NCI-H526 treated with DMSO at 0.1 percent for 48 hours (cell line): ENCODE data around the gene ARHGAP42.

Experiments
- DNase-seq: peaks from one replicate; lab custom pipeline; 2025; lab: John Stamatoyannopoulos, UW

ARHGAP42 gene

DNA sequence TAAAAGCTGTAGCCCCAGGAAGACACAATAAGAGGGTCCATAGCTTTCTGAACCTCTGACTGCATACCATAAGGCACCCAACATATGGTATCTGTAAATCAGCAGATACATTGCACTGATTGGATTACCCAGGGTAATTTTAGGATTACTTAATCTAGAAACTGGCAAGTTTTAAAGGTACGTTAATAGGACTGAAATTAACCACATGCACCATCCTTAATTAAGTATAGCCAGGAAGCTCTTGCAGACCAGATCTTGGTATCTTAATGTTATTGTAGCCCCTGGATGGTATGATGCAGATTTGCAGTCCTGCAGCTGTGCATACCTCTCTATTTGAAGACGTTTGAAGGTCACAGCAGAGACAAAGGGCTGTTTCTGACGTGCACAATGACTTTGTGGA, 72.8 kb downstream of the ARHGAP42 start:
- DNase-seq, result no peak

DNA sequence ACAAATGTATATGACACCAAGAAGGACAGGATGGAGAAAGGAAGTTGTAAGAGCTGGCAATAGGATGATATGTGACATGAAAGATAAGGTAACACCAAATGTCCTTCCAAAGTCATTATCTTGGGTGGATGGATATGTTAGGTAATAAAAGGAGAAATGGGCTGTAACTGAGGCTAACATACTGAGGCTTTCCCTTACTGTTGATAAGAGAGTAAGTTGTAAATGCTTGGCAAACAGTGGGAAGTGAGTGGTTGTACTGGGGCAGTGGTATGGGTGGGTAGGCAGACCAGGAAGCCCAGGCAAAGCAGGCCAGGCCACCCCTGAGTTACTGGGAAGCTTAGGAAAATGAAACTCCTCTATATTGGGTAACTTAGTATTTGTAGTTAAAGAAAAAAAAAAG, 73.7 kb downstream of the ARHGAP42 start:
- no peak for DNase-seq

DNA sequence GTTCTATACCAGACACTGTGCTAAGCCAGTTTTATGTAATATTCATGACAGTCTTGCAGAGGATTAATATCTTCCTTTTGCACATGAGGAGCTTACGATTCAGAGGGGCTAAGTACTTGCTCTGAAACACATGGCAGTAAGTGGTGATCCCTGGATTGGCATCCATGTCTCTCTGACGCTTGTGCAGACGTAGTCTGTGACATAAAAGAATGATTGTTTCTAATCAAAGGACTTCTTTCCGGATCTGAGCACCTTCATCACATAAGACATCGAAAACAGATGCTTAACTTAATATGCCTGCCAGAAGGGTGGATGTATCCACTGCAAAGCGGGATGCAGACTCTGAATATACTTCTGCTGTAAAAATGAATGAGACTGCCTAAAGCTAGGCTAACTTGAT, 74.8 kb downstream of the ARHGAP42 start:
- DNase-seq, result no peak

DNA sequence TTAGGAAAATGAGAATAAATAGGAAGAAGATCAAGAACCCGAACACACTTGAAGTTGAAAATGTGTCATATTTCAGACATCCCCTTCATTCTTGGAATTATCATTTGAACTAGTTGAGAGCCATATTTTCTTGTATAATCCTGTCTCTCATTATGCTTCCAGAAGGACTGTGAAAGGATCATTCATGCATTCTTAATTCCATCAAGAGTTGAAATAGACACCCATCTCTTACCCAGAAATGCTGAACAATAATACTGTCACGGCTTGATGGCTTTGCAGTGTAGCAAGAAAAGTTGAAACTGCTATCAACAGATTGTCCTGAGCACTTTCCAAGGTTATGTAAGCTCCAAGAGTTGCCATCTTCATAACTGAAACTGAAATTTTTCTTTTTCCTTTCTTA, 79.7 kb downstream of the ARHGAP42 start:
- DNase-seq, result no peak

GRCh38 chr11:100769165-100769564, 82.1 kb downstream of the ARHGAP42 start:
- no peak for DNase-seq

DNA sequence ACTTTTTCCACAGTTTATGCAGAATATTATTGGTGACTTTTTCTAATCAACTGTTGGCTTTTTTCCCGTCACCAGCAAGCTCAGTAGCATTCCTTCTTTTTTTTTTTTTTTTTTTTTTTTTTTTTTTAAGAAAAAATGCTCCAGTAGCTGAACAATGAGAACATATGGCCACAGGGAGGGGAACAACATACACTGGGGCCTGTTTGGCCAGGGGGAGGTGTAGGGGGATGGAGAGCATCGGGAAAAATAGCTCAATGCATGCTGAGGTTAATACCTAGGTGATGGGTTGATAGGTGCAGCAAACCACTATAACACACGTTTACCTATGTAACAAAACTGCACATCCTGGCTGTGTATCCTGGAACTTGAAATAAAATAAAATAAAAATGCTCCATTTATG, 82.5 kb downstream of the ARHGAP42 start:
- no peak for DNase-seq

GRCh38 chr11:100774132-100774531, 87.0 kb downstream of the ARHGAP42 start:
- no peak for DNase-seq

GRCh38 chr11:100774859-100775258, 87.8 kb downstream of the ARHGAP42 start:
- no peak for DNase-seq

DNA sequence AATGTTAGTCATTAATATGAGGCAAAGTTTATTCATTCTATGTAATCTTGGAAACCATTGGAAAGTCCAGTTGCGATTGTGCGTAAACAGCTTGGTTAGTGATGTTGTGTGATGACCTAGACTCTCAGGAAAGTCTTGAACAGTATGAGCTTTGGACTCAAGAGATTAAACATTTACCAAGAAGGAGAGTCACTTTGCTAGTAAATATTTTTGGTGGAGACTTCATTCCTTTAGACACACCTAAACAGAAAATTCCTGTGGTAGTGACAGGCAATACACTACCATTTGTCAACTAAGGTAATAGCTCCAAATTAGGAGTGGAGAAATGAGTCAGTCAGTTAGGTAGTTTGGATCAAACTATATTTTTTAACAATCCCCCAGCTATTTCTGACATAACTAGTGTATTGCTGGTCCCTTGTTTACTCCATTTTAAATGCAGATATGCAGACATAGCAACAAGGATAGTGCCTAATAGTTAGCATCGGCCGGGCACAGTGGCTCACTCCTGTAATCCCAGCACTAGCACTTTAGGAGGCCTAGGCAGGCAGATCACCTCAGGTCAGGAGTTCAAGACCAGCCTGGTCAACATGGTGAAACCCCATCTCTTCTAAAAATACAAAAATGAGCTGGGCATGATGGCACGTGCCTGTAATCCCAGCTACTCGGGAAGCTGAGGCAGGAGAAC, 89.3 kb downstream of the ARHGAP42 start:
- no peak for DNase-seq

DNA sequence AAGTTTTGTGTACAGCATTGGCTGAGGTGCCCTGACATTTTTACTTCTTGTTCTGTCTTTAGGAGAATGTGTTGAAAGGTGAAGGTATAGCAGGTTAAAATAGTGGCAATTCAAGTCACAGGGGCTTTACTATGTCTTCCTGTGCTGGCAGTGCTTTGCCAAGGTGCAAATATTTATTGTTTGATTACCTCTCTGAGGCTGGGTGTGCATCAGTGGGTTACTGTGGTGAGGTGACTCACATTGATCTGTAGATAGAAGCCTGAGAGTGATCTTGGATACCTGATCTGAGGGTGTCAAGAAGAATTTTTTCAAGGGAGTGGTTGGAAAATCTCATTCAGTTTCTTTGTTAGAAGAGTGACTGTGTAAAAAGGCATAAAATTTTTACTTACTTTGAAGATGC, 90.0 kb downstream of the ARHGAP42 start:
- DNase-seq, result no peak

DNA sequence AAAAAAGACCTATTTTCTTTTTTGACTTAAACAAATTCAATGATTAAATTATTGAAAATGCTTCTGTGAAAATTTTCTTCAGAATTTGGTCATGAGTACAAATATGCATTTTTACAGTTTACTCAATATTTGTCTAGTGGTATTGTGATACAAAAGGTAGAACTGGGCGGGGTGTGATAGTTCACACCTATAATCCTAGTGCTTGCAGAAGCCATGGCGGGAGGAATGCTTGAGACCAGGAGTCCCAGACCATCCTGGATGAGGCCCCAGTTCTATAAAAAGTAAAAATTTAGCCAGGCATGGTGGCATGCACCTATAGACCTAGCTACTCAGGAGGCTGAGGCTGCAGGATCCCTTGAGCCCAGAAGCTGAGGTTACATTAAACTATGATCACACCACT, 90.6 kb downstream of the ARHGAP42 start:
- DNase-seq, result no peak

- DNase-seq, result no peak
These were observed 91.2 kb downstream of the ARHGAP42 start for GRCh38 chr11:100778166-100778785.

DNA sequence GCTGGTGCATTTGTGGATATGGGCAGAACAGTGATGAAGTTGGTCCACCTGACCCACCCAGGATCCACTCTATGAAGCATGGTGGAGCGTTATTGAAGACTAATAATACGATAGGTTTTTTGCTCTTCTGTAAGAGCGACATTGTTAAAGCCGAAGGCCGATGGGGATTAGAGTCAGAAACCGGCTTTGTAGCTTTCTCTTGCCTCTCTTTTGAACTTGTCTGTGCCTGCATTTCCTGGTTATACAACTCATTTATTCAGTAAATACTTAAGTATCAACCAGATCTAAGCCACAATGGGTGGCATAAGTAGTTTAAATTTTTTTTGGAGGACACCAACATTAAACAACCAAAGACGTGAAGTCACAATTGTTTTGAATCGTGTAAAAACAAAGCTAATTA, 93.4 kb downstream of the ARHGAP42 start:
- DNase-seq, result no peak

GRCh38 chr11:100785148-100785983, 98.3 kb downstream of the ARHGAP42 start:
- DNase-seq, result no peak

DNA sequence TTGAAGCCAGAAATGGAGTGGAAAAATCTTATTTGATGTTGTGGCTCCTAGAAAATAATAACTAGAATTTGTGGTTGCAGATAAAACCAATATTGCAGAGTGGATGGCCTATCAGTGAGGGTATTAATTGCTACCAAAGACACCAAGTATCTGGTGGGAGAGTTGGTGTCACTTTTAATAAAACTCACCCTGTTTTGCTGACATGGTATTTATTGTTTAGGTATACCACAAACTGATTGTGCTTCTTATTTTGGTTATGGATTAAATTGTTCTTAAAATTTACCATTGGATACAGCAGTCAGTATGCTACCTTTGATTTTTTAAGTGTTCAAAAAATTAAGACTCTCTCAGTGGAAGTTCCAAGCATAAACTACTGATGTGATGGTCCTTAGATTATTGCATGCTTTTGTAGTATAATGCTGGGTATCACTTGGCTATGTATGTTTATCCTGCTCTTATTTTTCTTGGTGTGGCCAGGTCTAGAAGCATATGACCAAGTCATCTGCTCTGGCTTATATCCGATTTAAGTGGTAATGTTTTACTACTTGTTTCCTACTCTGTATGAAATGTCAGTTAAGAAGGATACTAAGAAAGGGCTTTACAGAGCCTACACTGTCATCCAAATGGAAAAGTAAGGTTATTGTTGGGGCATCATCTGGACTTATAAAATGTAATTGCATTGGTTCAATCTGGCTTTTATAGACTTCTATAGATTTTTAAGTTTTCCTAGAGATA, 101.6 kb downstream of the ARHGAP42 start:
- no peak for DNase-seq

DNA sequence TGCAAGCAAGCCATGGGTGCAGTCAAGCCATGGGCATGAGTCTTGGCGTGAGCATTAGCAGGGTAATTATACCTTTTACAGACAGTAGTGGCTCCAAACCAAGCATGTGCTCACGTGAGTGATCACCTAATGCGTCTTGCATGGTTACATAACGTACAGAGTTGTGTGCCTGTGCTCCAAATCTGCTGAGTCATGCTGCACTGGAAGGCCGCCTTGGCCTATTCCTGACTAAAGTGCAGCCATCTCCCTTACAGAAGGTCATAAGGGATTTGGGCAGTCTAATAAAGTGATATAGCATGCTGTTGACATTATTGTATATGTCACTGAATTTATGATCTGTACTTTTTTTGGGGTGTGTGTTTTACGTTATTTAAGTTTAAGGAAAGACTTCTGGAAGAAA, 102.4 kb downstream of the ARHGAP42 start:
- DNase-seq, result no peak

GRCh38 chr11:100790073-100790472, 103.0 kb downstream of the ARHGAP42 start:
- DNase-seq, result no peak

DNA sequence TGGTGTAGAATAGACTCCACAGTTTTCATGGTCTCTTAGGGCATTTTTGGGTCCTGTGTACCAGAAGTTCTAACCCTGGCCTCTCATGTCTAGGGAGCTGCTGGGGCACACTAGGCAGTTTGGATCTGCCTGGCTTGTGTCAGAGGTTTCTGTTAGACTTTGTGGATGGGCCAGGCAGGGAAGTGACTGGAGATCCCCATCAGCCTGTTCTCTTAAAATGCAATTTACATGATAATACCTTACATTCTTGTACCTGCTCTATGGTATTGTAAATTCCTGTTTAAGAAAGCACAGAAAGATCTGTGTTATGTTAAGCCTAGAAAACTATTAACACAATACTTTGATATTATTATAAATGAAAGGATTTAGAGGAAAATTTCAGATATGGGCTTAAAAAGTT, 104.0 kb downstream of the ARHGAP42 start:
- DNase-seq, result no peak

DNA sequence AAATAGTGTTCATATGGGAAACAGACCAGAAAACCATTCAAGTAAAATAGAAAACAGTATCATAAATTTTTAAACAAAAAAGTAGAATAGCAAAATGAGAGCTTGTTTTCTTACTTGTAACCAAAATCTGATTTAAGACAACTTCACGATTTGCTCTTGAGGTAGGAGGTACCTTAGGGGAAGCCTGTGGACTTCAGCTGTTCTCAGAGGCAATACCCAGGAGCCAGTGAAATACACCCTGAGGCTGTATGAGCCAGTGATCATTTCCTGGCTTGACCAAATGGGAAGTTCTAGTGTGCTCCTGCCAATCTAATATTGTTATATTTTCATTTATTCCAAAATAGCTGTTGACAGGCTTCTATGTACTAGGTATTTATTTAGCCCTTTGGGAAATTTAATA, 104.8 kb downstream of the ARHGAP42 start:
- DNase-seq, result no peak

DNA sequence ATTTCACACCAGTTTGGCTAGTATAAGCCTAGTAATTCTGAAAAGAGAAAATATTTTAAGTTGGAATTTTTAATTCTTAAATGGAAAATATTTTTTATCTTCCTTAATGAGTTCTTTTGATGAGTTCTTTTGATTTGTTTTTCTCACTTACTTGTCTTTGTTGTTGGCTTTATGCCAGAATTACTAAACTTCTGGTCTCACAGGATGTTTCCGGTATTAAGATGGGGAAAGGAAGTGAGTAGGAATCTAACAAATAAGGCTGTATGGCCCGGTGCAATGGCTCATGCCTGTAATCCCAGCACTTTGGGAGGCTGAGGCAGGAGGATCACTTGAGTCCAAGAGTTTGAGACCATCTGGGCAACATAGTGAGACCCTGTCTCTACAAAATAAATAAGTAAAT, 106.4 kb downstream of the ARHGAP42 start:
- DNase-seq, result no peak

DNA sequence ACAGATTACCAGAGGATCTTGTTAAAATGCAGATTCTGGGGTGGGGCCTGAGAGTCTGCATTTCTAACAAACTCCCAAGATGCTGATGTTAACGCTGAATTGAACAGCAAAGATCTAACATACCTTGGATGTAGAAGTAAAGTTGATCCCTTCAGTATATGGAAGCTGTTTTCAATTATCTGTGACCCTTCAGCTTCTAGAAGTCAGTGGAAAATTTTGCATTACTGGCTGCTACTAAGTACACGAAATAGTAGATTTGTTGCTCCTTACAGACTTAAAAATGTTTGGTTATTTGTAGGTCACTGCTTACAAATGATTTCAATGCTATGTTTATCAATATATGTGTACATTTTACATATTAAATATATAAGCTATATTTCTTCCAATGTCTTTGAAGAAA, 107.4 kb downstream of the ARHGAP42 start:
- DNase-seq, result no peak

- DNase-seq, result no peak
These were observed 112.4 kb downstream of the ARHGAP42 start for GRCh38 chr11:100799445-100799844.

DNA sequence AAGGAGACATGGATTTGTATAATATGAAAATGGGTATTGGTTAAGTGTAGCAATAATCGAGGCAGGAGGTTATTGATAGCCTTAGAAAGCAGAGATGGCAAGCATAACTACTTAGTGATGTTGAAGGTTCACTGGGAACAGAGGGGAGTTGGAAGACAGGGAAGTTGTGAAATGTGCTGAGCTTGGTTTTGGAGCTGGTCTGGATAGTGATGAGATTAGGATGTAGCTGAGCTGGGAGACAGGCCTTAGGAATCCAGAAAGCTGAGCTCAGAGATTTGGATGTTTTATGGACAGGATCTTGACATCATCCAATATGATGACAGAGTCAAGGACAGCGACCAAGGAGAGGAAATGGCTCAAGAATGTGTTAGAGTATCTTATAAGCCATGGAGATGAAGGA, 113.1 kb downstream of the ARHGAP42 start:
- DNase-seq, result no peak
